Epithelial cell of esophagus (primary cell): ENCODE results near the gene ZFYVE1.

Experiments used
- DNase-seq: peaks from one replicate; pipeline ENCODE4 v3.0.0; 2010; ENCODE audit warnings: low read depth
- H3K4me3 ChIP-seq: 2 replicates; pipeline ENCODE4 v1.5.1; 2011; ENCODE audit warnings: mild to moderate bottlenecking, low read length, control low read depth
- CTCF ChIP-seq: IDR thresholded peaks from 2 replicates; pipeline ENCODE4 v1.5.1; 2011; ENCODE audit warnings: low read depth, mild to moderate bottlenecking, low read length, control low read depth, inconsistent platforms; ENCODE audit not compliant: insufficient read depth; ENCODE audit errors: missing control alignments

ZFYVE1 gene

GRCh38 chr14:72945356-72946027 is 81.4 kb downstream of the ZFYVE1 start:
- H3K4me3 ChIP-seq, result no peak overlapping the region
- no peak for DNase-seq
- TF ChIP-seq CTCF, result no peak

GRCh38 chr14:72943876-72944430 is 83.0 kb downstream of the ZFYVE1 start:
- no peak overlapping the region for H3K4me3 ChIP-seq
- no peak for DNase-seq
- no peak for TF ChIP-seq CTCF

- no peak for DNase-seq
- no peak overlapping the region for H3K4me3 ChIP-seq
- TF ChIP-seq CTCF, result no peak
Observed at GRCh38 chr14:72942934-72943333, 84.0 kb downstream of the ZFYVE1 start.

- no peak overlapping the region for H3K4me3 ChIP-seq
- TF ChIP-seq CTCF, result no peak
- no peak for DNase-seq
Observed at GRCh38 chr14:72941286-72941985, 85.5 kb downstream of the ZFYVE1 start.

GRCh38 chr14:72939630-72940029 is 87.3 kb downstream of the ZFYVE1 start:
- no peak for TF ChIP-seq CTCF
- no peak overlapping the region for H3K4me3 ChIP-seq
- DNase-seq, result no peak

GRCh38 chr14:72932893-72933292 is 94.0 kb downstream of the ZFYVE1 start:
- no peak overlapping the region for H3K4me3 ChIP-seq
- DNase-seq, result no peak
- TF ChIP-seq CTCF, result no peak
